Fibroblast of pulmonary artery (primary cell): ENCODE measurements around the gene CASP5.
"Not testable (repeated sequence)": the region's sequence is repeated elsewhere in the genome, so short reads cannot be mapped to it uniquely, and the experiment has no call there.

Experiments
- DNase-seq: peaks from one replicate; pipeline ENCODE4 v3.0.0-alpha.2; 2010; ENCODE audit warnings: low read depth
- H3K4me3 ChIP-seq: replicated peaks from 2 replicates; pipeline ENCODE4 v1.5.1; 2011; ENCODE audit warnings: low read depth, mild to moderate bottlenecking, control low read depth, low read length, moderate library complexity
- CTCF ChIP-seq: IDR thresholded peaks from 2 replicates; pipeline ENCODE4 v1.5.1; 2011; ENCODE audit warnings: mild to moderate bottlenecking, control low read depth, low read length, inconsistent platforms; ENCODE audit errors: missing control alignments

CASP5 gene

GRCh38 chr11:104984808-104985207 is 38.2 kb downstream of the CASP5 start:
- peak; percentile 12 for DNase-seq
- no peak overlapping the region for H3K4me3 ChIP-seq
- TF ChIP-seq CTCF: no peak

GRCh38 chr11:104979839-104980238 is 43.1 kb downstream of the CASP5 start:
- no peak overlapping the region for H3K4me3 ChIP-seq
- no peak for TF ChIP-seq CTCF
- no peak for DNase-seq

- H3K4me3 ChIP-seq: no peak overlapping the region
- DNase-seq: no peak
- no peak for TF ChIP-seq CTCF
Observed at GRCh38 chr11:104973616-104974015, 49.4 kb downstream of the CASP5 start.

GRCh38 chr11:104972924-104973323 is 50.0 kb downstream of the CASP5 start:
- not testable (repeated sequence) for DNase-seq

GRCh38 chr11:104970756-104971155 is 52.2 kb downstream of the CASP5 start:
- no peak overlapping the region for H3K4me3 ChIP-seq
- no peak for TF ChIP-seq CTCF
- no peak for DNase-seq

More at GRCh38 chr11:104972924-104973323, 50.0 kb downstream of the CASP5 start:
- H3K4me3 ChIP-seq: not testable (repeated sequence)

GRCh38 chr11:104968856-104969776 is 53.9 kb downstream of the CASP5 start:
- DNase-seq: peak; percentile 55

More at GRCh38 chr11:104968856-104969776, 53.9 kb downstream of the CASP5 start:
- TF ChIP-seq CTCF: no peak
- peak overlapping the region; percentile 65 for H3K4me3 ChIP-seq
